Kidney (tissue), 14 donors: ENCODE data around the gene ADGRL3. TPM values are rescaled to one million over a fixed set of nuclear protein-coding genes. Genes with fewer than 3 reads are reported as not detected.

Source experiments
- DNase-seq, 5 donors: peaks; one replicate each; pipeline ENCODE4 v3.0.0-alpha.2; 2013 to 2020
- FAIRE-seq: peaks from 2 replicates; lab custom pipeline; 2012; peaks lifted over from hg19 to GRCh38; lab: Jason Lieb, UNC
- H3K27ac ChIP-seq, 2 donors: one replicate each; pipeline ENCODE4 v1.7.0; 2013; ENCODE audit warnings: low read depth in 2 of 2, low read length in 2 of 2, inconsistent platforms in 1 of 2
- H3K27me3 ChIP-seq: one replicate; pipeline ENCODE4 v1.7.1; 2013; ENCODE audit warnings: low read length, inconsistent platforms; ENCODE audit not compliant: control insufficient read depth, insufficient read depth
- H3K36me3 ChIP-seq, 3 donors: one replicate each; pipeline versions ENCODE4 v1.7.0 to v1.7.1; 2013; ENCODE audit warnings: low read length in 3 of 3, control low read depth in 1 of 3, inconsistent platforms in 1 of 3; ENCODE audit not compliant: insufficient read depth in 3 of 3, control insufficient read depth in 2 of 3
- H3K4me1 ChIP-seq, 3 donors: one replicate each; pipeline versions ENCODE4 v1.7.0 to v1.7.1; 2013; ENCODE audit warnings: low read length in 3 of 3, inconsistent platforms in 1 of 3, low read depth in 1 of 3; ENCODE audit not compliant: control insufficient read depth in 2 of 3, insufficient read depth in 2 of 3
- H3K4me3 ChIP-seq, 3 donors: one replicate each; pipeline versions ENCODE4 v1.7.0 to v1.8.1; 2013; ENCODE audit warnings: low read length in 3 of 3, control low read depth in 1 of 3, inconsistent platforms in 1 of 3
- H3K9ac ChIP-seq, 3 donors: one replicate each; pipeline versions ENCODE4 v1.7.0 to v1.7.1; 2013; ENCODE audit warnings: low read length in 3 of 3, control low read depth in 1 of 3, inconsistent platforms in 1 of 3
- H3K9me3 ChIP-seq, 3 donors: one replicate each; pipeline versions ENCODE4 v1.7.0 to v1.7.1; 2013; ENCODE audit warnings: low read length in 3 of 3, control low read depth in 1 of 3, inconsistent platforms in 1 of 3; ENCODE audit not compliant: control insufficient read depth in 2 of 3, insufficient read depth in 1 of 3
- intact Hi-C: fragments of 100-400 bp; cut with DNase I; formaldehyde crosslinking; loops from one replicate; pipeline ENCODE4 v1.11.1; 2022
- polyA plus RNA-seq: library from polyadenylated mRNA; stranded (reverse); fragments of 350-450 nt; fragmentation: Illumina TruSeq; extraction: RNeasy Lipid Tissue Mini Kit (QIAGEN cat#74804); gene quantifications from one replicate; pipeline ENCODE4 v1.2.3, GENCODE V29; 2014; ENCODE audit warnings: low read depth, low replicate concordance; ENCODE audit not compliant: insufficient read depth
- total RNA-seq: library from RNA; stranded (reverse); fragmentation: NEBNext Ultra II Directional; extraction: Animal tissue kit (Norgen Biotek cat#: 25700); gene quantifications from one replicate; pipeline ENCODE4 v1.2.1, GENCODE V29; 2021
- TF ChIP-seq, protein P1 (sequence below): IDR thresholded peaks from 3 replicates; pipeline ENCODE4 v1.5.1; 2012; ENCODE audit warnings: mild to moderate bottlenecking, moderate library complexity, borderline replicate concordance; ENCODE audit not compliant: insufficient read depth; ENCODE audit errors: extremely low read depth
- donor health status: control.
- donor health status: control.
- donor health status: control.
- donor health status: control.
- donor health status: control.
- donor health status: DM: yes; HTN: yes; CAD: no.
- donor health status: Normal renal cell carcinoma (clear cell type).

The ADGRL3 gene
- total and polyA plus RNA-seq, 2 donors from 2014 or later: 1.3 to 8.9 TPM

GRCh38 chr4:61992351-61992750 lies 792.2 kb downstream of the ADGRL3 start:
- H3K27ac ChIP-seq: no peak overlapping the region
- TF ChIP-seq, protein P1, sequence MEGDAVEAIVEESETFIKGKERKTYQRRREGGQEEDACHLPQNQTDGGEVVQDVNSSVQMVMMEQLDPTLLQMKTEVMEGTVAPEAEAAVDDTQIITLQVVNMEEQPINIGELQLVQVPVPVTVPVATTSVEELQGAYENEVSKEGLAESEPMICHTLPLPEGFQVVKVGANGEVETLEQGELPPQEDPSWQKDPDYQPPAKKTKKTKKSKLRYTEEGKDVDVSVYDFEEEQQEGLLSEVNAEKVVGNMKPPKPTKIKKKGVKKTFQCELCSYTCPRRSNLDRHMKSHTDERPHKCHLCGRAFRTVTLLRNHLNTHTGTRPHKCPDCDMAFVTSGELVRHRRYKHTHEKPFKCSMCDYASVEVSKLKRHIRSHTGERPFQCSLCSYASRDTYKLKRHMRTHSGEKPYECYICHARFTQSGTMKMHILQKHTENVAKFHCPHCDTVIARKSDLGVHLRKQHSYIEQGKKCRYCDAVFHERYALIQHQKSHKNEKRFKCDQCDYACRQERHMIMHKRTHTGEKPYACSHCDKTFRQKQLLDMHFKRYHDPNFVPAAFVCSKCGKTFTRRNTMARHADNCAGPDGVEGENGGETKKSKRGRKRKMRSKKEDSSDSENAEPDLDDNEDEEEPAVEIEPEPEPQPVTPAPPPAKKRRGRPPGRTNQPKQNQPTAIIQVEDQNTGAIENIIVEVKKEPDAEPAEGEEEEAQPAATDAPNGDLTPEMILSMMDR: no peak
- FAIRE-seq (no peak), DNase-seq (no peak)
- intact Hi-C loops: no loop called here
- H3K4me1 ChIP-seq: no peaks in the 10 kb centered on the region
- H3K36me3 ChIP-seq: no peaks in the 10 kb centered on the region
- no peaks in the 10 kb centered on the region for H3K27me3 ChIP-seq
- H3K9ac ChIP-seq: no peak overlapping the region
- H3K9me3 ChIP-seq: no peaks in the 10 kb centered on the region
- no peak overlapping the region for H3K4me3 ChIP-seq

DNA sequence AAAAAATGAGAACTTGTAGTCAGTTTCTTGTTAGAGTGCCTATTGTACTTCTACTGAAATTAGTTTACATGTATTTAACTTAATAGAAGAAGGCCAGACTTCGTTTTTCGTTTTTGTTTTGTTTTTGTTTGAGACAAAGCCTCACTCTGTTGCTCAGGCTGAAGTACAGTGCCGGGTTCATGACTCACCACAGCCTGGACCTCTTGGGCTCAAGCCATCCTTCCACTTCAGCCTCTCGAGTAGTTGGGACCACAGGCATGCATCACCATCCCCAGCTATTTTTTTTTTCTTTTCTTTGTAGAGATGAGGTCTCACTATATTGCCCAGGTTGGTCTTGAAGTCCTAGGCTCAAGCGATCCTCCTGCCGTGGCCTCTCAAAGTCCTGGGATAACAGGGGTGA lies 793.9 kb downstream of the ADGRL3 start:
- no peak for DNase-seq
- intact Hi-C loops: no loop called here
- Histone ChIP-seq H3K27ac (no peak overlapping the region), H3K9me3 (no peaks in the 10 kb centered on the region), H3K27me3 (no peaks in the 10 kb centered on the region), H3K4me1 (no peaks in the 10 kb centered on the region), H3K36me3 (no peaks in the 10 kb centered on the region), H3K4me3 (no peak overlapping the region), H3K9ac (no peak overlapping the region)
- FAIRE-seq: no peak
- TF ChIP-seq, protein P1: no peak

GRCh38 chr4:61995717-61996340 lies 795.7 kb downstream of the ADGRL3 start:
- FAIRE-seq: no peak
- intact Hi-C loops: no loop called here
- Histone ChIP-seq H3K4me1 (no peaks in the 10 kb centered on the region), H3K27me3 (no peaks in the 10 kb centered on the region), H3K9ac (no peak overlapping the region), H3K4me3 (no peak overlapping the region), H3K9me3 (no peaks in the 10 kb centered on the region), H3K36me3 (no peaks in the 10 kb centered on the region), H3K27ac (no peak overlapping the region)
- TF ChIP-seq, protein P1: no peak
- peak in 2 of 5 donors; percentile 41 to 49 for DNase-seq

- TF ChIP-seq, protein P1: no peak
- no peaks in the 10 kb centered on the region for H3K9me3 ChIP-seq
- DNase-seq (no peak), FAIRE-seq (no peak)
- H3K36me3 ChIP-seq: no peaks in the 10 kb centered on the region
- intact Hi-C loops: no loop called here
- H3K27ac ChIP-seq: no peak overlapping the region
- H3K4me1 ChIP-seq: no peaks in the 10 kb centered on the region
- H3K27me3 ChIP-seq: no peaks in the 10 kb centered on the region
- no peak overlapping the region for H3K4me3 ChIP-seq
- H3K9ac ChIP-seq: no peak overlapping the region
These were observed 796.8 kb downstream of the ADGRL3 start for GRCh38 chr4:61996943-61997342.
